ENCODE data around the gene OPHN1. TPM values are rescaled to one million over a fixed set of nuclear protein-coding genes. Genes with fewer than 3 reads are reported as not detected.
"Not testable (repeated sequence)": the region's sequence is repeated elsewhere in the genome, so short reads cannot be mapped to it uniquely, and the experiment has no call there.

Gene OPHN1
- total RNA-seq, 1 donor from 2014 or later = 3.7 TPM

DNA sequence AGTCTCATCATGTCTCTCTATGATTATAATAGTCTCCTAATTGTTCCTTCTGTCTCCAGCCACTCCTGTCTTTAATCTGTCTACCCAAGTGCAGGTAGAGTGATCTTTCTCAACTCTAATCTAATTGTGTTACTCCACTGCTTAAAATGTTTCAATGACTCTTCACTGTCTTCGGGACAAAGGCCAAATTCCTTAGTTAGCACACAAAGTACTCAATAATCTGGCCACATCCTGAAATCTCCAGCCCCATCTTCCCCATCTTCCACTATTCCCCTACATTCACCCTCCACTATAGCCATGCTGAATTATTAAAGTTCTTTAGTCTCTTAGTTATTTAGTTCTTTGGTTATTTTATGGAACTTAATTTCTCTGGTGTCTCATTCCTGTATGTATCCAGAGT is 353.3 kb downstream of the OPHN1 start:
- no peak for DNase-seq (ENCODE audit: low read depth)
- no peak overlapping the region for H3K4me3 ChIP-seq (ENCODE audit: low read depth, low read length)
- TF ChIP-seq, protein P1, sequence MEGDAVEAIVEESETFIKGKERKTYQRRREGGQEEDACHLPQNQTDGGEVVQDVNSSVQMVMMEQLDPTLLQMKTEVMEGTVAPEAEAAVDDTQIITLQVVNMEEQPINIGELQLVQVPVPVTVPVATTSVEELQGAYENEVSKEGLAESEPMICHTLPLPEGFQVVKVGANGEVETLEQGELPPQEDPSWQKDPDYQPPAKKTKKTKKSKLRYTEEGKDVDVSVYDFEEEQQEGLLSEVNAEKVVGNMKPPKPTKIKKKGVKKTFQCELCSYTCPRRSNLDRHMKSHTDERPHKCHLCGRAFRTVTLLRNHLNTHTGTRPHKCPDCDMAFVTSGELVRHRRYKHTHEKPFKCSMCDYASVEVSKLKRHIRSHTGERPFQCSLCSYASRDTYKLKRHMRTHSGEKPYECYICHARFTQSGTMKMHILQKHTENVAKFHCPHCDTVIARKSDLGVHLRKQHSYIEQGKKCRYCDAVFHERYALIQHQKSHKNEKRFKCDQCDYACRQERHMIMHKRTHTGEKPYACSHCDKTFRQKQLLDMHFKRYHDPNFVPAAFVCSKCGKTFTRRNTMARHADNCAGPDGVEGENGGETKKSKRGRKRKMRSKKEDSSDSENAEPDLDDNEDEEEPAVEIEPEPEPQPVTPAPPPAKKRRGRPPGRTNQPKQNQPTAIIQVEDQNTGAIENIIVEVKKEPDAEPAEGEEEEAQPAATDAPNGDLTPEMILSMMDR (conservative IDR thresholded peaks at IDR 0.05; ENCODE audit: low read depth, low read length) = no peak

DNA sequence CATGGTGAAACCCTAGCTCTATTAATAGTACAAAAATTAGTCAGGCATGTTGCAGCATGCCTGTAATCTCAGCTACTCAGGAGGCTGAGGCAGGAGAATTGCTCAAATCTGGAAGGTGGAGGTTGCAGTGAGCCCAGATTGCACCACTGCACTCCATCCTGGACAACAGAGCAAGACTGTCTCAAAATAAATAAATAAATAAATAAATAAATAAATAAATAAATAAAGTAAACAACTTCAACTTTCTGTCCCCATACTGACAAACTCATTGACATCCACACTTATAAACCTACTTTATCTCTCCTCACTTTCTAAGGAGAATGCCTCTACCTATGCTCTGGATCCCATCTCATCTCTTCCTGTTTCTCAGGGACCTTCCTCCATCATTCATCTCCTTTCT is 354.5 kb downstream of the OPHN1 start:
- DNase-seq (ENCODE audit: low read depth); H3K4me3 ChIP-seq (ENCODE audit: low read depth, low read length): not testable (repeated sequence)

DNA sequence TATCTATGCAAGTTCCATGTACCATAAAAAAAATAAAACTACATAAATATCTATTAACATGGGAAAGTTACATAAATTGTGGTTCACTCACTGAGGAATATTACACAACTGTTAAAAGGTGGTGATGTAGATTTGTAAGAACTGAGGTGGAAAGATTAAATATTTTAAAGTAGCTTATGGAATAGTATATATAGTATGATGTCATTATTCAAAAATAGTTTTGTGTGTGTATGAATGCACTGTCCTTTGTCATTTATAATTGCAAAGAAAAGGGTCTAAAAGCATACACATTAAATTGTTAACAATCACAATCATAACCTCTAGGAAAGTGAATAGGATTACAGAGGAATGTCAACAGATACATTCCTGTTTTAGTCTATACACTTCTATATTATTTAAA is 355.9 kb downstream of the OPHN1 start:
- TF ChIP-seq, protein P1 (conservative IDR thresholded peaks at IDR 0.05; ENCODE audit: low read depth, low read length) = no peak

DNA sequence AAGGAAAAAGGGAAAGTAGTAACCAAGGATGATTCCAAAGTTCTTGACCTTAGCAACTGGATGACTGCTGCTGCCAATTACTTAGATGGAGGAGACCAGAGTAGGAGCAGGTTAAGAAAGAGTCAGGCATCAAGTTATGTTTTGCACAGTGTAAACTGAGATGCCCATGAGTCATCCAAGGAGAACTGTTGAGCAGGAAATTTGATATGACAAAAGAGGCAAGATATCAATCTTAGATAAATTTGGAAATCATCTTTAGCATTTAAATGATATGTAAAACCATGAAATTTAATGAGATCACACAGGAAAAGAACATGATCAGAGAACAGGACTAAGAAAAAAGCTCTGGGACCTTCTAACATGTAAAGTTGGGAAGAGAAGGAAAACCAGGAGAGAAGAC is 361.3 kb downstream of the OPHN1 start:
- DNase-seq (ENCODE audit: low read depth) = no peak
- TF ChIP-seq, protein P1 (conservative IDR thresholded peaks at IDR 0.05; ENCODE audit: low read depth, low read length) = no peak
- H3K4me3 ChIP-seq (ENCODE audit: low read depth, low read length) = no peak overlapping the region

More for the DNA sequence above, 355.9 kb downstream of the OPHN1 start:
- no peak for DNase-seq (ENCODE audit: low read depth)
- H3K4me3 ChIP-seq (ENCODE audit: low read depth, low read length) = no peak overlapping the region

DNA sequence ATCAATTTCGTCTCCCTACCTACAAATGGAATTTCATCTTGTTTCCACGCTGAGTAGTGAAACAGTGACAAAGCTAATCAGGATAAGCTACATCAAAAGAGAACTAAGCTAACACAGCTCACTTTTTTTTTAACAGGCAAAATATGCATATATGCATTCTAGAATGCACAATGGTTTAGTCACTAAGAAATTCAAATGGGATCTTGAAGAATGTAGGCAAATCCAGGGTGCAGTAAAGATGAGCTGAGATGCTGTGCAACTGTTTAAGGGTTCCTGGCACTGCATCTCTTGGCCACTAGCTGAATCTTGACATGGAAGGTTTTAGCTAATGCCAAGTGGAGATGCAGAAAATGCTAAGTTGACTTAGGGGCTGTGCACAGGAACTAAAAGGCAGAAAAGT is 363.2 kb downstream of the OPHN1 start:
- not testable (repeated sequence) for H3K4me3 ChIP-seq (ENCODE audit: low read depth, low read length); DNase-seq (ENCODE audit: low read depth)

DNA sequence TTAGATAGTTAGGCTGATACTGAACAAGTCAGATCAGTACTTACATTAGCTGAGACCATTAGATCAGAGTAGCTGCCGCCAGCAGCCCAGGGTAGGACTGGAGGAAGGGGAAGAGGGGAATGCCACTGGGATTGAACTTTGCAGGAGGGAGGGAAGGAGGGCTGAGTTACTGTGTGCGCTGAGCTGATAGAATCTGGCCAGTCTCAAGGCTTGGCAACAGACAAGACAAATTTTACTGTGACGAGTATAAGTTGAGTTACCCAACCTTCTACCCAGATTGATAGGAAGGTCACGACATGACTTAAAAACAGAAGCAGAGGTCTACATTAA is 372.1 kb downstream of the OPHN1 start:
- TF ChIP-seq, protein P1 (conservative IDR thresholded peaks at IDR 0.05; ENCODE audit: low read depth, low read length) = no peak
- H3K4me3 ChIP-seq (ENCODE audit: low read depth, low read length) = no peak overlapping the region
- no peak for DNase-seq (ENCODE audit: low read depth)

DNA sequence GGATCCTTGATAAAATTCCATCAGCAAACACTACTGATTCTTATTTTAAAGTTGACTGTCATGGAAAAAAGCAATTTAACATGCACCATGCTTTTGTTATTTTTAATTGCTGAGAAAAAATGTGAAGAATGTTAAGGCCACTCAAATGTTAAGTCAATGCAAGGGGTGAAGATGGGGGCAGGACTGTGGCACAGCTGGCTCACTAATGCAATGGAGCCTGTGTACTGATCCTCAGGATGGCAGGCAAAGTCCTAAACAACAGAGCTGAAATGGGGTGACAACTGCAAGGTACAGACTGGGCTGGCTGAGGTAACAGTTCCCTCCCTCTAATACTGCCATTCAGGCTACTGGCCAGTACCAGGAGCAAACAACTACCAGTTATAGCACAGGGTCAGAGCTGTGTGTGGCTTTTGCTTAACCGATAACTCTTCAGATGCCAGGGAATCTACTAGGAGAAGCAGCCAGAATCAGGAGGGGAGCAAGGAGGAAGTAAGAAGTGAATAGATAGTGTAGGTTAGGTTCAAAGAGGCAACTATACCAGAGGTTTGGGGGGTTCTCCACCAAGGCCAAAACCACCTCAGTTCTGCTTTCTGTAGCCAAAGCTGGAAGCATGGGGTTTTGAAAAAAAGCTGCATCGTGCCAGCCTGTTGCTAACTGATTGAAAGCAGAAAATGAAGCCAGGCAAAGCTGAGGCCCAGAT is 372.6 kb downstream of the OPHN1 start:
- DNase-seq (ENCODE audit: low read depth) = no peak
- TF ChIP-seq, protein P1 (conservative IDR thresholded peaks at IDR 0.05; ENCODE audit: low read depth, low read length) = no peak

DNA sequence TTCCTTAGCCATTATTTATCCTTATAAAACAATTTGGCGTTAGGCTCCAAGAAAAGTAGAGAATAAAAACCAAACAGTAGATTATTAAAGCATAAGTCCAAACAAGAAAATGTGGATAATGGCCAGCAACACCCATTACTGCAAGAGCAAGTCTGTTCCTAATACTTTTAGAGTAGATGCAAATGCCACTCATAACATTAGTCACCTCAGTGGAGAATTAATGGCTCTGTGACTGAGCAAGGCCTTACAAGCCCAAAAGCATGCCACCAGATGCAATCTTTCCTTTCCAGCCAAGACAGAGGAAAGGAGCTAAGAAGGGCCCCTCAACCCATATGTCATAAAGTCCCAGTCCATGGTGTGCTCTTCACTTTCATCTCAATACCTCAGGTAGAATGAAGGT is 373.8 kb downstream of the OPHN1 start:
- no peak overlapping the region for H3K4me3 ChIP-seq (ENCODE audit: low read depth, low read length)
- TF ChIP-seq, protein P1 (conservative IDR thresholded peaks at IDR 0.05; ENCODE audit: low read depth, low read length) = no peak
- DNase-seq (ENCODE audit: low read depth) = no peak

More for the DNA sequence above, 372.6 kb downstream of the OPHN1 start:
- H3K4me3 ChIP-seq (ENCODE audit: low read depth, low read length) = no peak overlapping the region

All from epithelial cell of proximal tubule (primary cell).